GM21381 (cell line): ENCODE data around the gene MXI1.

Source experiments
- ATAC-seq: cut with Tn5 transposase; IDR thresholded peaks from one replicate; pipeline ENCODE4 v1.9.1; 2021; ENCODE audit warnings: mild to moderate bottlenecking, moderate library complexity; ENCODE audit not compliant: unreplicated experiment

The MXI1 gene

DNA sequence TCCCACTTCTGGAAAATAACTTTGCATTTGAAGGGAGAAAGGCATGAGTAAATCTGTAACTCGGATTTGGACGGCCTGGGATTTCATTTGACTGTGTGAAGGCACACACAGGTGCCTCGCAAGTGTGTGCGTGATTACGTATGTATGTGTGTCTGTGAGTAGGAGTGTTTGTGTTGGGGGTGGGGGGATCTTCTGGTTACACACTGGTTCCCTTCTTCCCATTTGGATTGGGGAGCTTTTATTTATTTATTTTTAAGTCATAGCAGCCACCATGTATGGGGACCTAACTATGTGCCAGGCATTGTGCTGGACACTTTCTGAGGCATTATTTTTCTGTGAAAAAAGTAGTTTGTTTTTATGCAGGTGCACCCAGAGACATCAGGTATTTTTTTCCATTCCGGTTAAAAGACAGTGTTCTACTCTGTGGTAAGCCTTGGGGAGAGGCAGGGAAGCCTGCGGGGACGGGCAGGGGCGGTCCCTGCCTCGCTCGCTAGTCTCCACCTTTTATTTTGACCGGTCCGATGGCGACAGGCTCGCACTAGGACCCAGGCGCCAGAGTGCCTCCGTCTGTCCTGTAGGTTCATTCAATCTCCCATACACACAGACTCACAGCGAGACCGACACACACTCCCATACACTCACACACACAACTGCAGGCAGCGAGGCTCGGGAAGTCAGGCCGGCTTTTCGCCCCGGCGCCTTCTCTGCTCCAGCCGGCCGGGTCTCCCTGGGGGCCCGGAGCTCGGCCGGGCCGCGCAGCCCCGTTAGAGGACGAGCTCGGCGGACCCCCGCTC lies at the start of gene MXI1:
Gene MXI1, plus strand, starts transcription at position 595 of the 794 bp plus-strand sequence. CDS start 204 bp downstream, outside the sequence.
- ATAC-seq = peak; percentile 52

DNA sequence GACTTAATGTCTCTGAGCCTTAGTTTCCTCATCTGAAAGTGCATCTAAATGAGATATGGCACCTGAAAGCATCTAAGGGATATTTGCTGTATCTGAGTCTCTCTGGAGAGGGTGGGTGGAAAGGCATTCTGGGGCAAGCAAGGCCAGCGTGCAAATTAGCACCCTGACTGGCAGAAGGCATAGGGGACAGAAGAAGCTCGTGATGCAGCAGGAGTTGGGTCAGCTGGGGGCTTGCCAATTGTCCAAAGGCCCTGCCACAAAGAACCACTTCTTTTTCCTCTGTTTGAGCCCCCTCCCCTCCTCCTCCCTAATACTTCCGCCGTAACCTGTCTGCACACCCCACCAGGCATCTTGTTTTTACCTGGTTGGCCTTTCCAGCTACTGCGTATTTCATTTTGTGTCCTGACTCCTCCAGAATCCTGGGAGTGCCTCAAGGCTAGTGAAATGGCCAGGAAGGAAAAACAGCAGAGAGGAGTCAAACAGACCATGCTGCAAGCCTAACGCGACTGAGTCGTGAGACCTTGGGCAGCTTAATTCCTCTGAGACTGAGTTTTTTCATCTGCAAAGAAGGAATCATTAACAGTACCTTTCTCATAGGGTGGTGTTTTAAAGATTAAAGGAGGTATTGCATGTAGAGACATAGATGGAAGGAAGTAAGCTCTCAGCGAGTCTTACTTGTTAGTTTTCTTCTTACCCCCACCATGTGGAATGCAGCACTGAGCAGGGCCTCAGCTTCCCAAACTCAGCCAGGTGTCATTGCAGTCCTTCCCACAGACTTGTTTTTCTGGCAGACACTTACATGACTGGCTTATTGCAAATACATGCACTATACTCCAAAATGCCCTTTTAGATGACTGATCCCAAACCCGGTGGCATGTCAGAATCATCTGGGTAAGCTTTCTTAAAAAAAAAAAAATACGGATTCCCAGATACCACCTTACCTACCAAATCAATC lies 49.1 kb upstream of the MXI1 start:
- no peak for ATAC-seq

DNA sequence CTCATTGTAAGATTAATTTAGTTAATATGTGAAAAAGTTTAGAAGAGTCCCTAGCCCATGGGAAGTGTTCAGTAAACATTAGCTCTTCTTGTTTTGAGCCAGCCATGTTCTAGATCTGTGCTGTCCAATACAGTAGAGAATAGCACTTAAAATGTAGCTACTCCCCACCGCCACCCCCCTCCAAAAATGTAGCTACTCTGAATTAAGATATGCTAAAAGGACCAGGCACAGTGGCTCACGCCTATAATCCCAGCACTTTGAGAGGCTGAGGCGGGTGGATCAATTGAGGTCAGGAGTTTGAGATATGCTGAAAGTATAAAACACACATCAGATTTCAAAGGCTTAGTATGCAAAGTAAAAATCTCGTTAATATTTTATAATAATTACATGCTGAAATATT lies 47.3 kb upstream of the MXI1 start:
- ATAC-seq = no peak

DNA sequence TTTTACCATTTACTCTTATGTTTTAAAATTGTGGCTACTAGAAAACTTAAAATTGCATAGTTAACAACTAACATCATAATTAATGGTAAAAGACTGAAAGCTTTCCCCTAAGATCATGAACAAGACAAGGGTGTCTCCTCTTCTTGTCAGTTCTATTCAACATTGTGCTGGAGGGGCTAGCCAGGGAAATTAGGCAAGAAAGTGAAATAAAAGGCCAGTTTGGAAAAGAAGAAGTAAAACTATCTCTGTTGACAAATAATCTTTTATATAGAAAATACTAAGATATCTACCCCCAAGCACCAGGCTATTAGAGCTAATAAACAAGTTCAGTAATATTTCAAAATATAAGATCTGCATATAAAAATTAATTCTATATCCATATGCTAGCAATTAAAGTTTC lies 46.9 kb upstream of the MXI1 start:
- no peak for ATAC-seq

DNA sequence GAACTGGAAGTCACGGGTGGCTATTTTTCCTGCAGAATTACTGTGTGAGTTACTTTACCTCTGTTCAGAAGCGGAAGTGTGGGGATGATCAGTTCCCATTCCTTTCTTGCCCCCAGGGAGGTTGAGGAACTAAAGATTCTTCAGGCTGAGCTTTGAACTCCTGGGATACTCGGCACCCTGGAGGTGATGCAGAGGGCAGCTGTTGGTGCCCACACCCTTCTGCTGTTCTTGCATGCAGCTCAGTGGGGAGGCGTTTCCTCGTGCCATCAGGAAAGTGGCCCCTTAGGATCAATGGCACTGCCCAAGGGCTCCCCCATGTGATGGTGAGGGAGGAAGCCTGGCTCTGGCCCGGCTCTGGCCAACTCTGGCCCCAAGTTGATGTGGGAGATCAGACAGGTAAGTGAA lies 44.7 kb upstream of the MXI1 start:
- no peak for ATAC-seq

DNA sequence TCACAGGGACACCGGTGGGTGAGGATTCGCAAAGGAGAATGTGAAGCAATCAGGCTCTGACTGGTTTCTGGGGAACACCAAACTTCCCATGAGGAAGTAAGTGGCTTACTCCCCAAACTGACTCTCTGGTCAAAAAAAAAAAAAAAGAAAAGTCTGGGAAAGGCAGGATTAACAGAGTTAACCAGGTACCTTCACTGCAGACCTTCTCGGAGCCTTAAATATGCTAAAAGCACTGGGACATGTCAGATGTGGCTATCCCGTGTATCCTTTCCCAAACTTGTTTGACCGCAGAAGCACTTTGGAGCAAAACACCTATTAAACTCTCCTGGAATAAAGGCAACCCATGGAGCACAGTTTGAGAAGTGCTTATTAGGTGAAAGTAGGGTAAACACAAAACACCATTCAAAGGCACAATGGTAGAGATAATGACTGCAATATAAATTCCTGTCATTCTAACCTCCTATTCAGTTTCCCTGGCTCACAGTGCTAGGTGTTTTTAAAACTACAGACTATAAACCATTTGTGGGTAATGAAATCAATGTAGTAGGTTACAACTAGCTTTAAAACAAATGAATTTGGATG lies 44.1 kb upstream of the MXI1 start:
- no peak for ATAC-seq

DNA sequence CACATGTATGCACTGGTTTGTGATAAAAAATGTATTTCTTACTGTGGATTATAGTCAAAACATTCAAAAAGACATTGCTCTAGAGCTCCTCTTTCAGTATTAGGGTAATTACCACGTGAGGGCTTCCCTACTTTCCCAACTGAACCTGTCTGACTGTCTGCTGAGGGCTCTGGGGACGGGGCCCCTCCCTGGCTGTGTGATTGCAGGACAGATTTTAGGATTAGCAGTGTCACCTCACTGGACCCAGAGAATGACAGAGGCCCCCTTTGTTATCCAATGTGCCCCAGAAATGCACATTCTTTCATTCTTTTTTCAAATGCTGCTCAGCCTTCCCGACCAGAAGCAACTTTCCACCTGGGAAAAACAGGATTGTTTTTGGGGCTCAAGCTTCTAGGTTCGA lies 43.6 kb upstream of the MXI1 start:
- no peak for ATAC-seq

DNA sequence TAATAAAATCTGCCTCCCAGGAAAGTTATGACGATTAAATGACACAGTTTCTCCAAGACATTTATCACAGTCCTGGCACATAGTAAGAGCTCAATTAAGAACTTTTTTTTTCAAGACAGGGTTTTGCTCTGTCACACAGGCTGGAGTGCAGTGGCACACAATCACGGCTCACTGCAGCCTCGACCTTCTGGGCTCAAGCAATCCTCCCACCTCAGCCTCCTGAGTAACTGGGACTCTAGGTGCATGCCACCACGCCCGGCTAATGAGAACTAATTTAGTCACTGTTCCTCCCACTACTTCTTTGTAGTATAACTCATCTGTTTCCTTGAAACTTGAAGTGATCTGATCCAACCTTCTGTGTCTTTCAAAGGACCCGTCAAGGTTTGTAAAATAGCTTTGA lies 42.2 kb upstream of the MXI1 start:
- no peak for ATAC-seq

DNA sequence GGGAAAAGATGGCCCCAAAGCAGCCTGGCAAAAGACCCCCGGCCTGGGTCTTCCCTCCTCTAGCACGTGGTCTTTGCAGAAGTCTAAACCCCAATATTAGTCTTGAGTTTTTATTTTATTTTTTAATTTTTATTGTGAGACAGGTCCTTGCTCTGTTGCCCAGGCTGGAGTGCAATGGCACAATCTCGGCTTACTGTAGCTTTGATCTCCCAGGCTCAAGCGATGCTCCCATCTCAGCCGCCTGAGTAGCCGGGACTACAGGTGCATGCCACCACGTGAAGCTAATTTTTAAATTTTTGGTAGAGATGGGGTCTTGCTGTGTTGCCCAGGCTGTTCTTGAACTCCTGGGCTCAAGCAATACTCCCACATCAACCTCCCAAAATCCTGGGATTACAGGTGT lies 40.3 kb upstream of the MXI1 start:
- ATAC-seq = no peak

DNA sequence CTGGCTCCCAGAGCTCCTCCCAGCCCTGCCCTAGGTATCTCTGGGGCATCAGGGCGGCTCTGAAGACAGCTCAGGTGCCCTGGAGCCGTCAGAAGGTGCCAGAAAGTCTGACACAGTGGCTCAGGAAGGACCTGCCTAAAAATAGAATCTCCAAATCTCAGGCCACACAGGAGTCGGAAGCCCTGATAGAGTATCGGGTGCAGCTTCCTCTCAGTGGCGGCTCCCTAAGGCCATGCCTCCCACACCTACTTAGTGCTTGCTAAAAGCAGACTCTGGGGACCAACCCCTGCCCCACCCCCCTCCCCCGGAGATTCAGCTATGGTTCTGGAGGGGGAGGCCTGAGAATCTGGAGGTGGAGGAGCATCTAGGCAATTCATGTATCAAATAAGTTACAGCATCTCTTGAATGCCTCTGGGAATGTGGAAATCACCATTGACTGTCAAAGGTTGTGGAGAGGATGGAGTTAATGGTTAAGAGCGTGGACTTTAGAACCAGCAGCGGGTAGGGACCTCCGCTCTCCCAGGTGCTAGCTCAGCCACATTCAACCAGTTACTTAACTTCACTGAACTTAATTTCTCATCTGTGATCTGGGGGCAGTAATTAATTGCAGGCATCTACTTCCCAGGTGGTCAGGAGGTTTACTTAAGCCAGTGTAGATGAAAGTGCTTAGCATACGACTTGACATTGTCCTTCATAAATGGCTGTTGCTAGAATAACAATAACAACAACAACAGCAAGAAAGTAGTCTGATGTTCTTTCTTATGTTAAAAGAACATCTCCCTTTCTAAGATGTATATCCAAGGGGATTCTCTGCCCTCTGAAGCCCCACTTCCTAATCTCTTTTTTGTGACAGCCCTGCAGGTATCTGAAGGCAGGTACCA lies 38.6 kb upstream of the MXI1 start:
- no peak for ATAC-seq

DNA sequence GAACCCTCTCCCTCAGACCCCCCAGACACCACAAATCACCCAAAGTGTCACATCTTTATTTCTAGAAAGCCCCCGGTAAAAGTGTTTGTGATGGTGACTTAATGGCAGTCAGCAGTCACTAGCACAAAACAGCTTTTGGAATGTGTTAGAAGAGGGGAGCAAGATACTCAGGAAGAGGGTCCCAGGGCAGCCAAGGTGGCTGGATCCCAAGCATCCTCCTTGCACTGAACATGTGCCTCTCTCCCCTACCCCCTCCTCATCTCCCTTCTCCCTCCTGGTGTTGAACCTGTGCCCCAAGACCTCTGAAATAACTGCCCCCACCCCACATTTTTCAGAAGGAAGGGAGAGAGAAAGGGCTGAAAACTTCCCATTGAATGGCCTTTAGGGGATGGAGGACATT lies 37.8 kb upstream of the MXI1 start:
- ATAC-seq = no peak

DNA sequence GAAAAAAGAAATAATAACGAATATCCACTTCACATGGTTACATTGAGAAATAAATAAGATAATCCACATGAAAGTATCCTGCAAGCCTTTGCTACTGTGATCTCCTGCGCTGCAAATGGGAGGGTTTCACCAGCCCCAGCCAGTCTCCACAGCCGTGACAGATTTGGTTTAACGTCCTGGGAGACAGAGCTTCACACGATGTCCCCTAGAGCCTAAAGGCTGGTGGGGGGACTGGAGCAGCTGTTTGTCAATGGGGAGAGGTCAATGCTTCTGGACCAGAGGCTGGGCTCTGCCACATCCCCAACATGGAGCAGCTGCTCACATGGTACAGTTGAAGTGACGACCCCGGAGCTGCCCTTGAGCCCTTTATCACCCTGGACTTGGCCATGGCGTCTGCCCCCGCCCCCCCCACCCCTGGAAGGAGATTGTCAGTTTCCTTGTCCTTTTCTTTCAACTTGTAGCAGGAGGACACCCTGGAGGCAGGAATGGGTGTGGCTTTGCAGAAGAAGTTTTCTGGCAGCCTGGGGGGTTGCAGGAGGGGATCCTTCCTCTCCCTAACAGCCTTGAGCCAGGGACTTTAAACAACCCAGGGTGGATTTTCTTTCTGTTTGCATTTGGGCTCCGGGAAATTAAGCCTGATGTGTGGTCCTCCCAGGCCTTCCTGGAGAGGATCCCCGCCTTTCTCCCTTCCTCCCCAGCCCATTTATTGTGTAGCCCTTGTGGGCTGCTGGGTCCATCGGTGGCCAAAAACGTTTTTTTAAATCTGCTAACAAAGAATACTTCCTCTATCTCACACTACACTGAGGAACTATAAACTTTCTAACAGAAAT lies 37.0 kb upstream of the MXI1 start:
- ATAC-seq = no peak

DNA sequence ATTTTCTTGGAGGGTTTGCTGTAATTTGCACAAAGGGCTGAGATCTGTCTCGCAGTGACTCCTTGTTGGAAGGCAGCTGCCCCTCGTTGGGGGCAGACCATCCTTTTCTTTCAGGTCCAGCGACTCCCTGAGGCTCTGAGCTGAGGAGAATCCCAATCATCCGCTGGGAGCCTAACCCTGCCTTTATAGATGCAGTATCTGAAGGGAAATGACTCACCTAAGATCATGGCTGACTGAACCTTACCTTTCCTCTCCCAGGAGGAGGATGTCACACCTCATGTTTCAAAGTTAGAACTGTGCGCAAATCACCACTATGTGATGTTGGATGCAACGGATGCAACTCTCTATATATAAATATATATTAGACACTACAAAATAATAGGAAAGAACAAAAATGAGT lies 36.4 kb upstream of the MXI1 start:
- ATAC-seq = no peak

DNA sequence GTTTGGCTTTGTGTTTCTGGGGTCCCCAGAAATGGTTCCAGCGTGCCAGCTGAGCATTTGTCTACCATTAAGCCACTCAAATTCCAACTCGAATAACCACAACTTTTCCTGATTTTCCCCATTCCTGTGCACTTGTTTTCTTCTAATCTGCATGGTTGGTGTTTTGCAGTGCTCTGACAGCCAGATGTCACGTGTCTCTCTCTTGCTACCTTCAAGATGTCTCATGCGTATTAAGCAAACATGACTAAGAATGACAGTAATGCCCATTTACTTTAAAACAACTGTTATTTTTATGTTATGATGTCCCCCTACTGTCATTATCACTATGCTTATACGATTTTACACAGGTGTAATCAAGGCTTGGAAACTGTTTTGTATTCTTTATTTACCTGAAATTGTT lies 35.2 kb upstream of the MXI1 start:
- no peak for ATAC-seq

DNA sequence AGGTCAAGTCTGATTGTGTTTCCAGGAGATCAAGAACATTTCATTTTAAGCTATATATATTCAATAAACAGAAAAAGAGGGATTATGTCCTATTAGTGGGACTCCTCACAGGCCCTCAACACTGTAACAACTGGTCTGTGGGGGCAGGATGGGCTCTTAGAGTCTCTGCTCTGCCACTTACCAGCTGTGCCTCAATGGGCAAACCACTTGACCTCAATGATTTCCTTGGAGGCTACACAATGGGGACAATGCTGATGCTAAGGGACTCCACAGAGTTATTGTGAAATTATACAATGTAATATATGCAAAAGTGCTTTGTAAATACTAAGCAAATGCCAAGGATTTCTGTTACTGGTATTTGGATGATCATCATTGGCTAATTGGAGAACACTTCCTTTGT lies 33.2 kb upstream of the MXI1 start:
- no peak for ATAC-seq

DNA sequence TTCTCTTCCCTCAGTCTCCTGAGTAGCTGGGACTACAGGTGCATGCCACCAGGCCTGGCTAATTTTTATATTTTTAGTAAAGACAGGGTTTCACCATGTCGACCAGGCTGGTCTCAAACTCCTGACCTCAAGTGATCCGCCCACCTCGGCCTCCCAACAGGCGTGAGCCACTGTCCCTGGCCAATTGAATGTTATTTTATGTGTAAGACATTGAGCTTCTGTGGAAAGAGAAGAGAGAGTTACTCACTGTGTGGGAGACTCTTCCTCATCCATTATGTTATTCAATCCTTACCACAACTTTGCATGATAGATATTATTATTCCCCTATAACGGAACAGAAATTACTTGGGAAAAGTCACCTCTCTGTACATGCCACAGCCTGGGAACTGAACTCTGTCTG lies 32.6 kb upstream of the MXI1 start:
- no peak for ATAC-seq

DNA sequence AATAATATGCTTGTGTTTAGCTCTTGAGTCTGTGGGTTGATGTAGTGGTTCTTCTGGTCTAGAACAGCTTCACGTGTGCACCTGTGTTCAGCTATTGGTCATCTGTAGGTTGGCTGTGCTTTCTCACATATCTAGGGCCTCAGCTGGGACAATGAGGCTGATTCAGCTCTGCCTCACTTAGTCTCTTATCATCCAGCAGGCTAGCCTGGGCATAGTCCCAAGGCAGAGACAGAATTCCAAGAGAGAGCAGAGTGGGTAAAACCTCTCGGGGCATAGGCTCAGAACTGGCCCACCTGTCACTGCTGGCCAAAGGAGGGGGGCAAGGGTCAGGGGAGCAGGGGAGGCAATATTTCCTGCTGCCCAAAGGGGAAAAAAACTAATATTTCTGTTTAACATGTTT lies 32.0 kb upstream of the MXI1 start:
- ATAC-seq = no peak

DNA sequence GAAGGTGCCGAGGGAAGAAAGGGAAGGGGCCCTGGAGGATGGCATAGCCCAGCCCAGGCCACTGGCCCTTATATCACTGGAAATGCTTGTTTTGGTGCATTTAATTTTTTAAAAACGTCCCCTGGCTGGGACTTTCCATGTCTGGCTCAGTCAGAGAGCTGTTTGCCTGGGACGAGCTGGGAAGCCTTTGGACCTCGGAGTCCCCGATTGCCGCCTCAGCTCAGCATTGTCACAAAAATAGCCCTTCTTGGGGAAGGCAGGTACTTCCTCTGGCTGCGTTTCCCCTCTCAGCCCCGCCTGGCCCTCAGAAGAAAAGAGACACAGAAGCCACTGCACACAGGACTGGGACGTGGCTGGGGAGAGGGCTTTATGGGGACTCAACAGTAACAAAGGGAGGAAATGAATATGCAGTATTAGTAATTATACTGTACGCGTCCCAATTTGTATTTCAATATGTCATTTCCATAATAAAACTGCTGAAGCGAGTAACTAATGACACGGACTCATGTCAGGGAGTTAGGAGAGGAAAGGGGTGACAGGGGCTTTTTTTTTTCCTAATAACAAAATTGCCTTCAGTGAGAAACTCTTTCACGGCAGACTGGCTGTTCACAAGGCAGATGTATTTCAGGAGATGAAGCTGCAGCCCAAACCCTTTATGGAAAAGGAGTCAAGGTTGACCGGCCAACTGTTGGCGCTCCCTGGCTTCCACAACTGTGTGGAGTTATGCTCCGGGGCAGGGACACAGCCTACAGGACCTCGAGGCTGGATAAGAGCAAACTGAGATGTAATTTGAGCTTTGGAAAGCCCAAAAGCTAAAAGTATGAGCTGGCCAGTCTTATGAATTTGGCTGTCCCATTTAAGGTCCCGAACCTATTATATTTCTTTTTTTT lies 31.0 kb upstream of the MXI1 start:
- no peak for ATAC-seq

DNA sequence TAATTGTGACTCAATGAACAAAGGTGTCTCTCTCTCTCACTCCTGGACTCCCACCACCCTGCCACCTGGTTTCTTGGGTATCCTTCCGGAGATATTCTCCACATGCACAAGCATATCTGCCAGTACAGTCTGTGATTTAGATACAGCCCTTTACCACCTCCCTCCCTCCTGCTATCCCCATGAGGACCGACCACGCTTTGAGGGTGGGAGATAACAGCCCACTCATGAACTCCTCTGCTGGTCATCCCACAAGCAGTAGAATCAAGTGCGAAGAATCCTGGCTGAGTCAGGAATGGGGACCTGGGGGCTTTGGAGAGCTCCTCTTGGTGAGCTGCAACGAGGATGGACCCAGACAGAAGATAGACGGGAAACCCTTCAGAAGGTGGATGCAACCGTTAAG lies 28.2 kb upstream of the MXI1 start:
- no peak for ATAC-seq
